ENCODE measurements around the gene CAV1.

Gene CAV1

DNA sequence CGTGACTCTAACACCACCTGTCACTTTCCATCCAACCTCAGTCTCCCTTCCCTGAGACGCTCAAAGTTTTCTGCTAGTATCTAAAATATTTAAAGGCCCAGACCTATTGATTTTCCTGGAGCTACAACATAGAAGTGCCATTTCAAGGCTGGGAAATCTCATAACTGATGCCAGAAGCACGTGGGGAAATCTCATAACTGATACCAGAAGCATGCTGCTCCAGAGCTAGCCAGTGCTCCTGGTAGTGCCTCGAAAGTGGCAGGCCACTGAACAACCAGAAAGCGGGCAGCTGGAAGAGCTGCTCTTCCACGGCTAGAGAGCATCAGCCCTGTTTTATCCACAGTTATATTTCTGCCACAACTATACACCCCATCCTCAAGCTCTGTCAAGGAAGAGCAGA, 72.5 kb downstream of the CAV1 start:
- no peak for DNase-seq (ENCODE audit: low spot score)

DNA sequence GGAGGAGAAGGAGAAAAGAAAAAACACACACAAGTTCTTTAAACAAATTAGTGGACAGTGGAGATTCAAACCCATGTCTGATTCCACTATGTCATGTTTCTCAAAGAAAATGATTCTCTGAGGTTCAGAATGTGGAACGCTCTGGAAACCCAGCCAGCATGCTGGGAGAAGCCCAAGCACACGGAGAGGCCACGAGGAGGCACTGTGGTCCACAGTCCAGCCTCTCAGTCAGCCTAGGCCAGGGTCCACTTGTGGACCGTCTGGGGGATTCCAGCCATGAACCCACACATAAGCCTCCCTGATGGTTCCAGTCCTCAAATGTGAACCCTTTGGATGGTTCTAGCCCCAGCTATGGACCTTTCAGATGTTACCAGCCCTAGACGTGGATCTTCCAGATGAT, 73.4 kb downstream of the CAV1 start:
- TF ChIP-seq, protein P1, sequence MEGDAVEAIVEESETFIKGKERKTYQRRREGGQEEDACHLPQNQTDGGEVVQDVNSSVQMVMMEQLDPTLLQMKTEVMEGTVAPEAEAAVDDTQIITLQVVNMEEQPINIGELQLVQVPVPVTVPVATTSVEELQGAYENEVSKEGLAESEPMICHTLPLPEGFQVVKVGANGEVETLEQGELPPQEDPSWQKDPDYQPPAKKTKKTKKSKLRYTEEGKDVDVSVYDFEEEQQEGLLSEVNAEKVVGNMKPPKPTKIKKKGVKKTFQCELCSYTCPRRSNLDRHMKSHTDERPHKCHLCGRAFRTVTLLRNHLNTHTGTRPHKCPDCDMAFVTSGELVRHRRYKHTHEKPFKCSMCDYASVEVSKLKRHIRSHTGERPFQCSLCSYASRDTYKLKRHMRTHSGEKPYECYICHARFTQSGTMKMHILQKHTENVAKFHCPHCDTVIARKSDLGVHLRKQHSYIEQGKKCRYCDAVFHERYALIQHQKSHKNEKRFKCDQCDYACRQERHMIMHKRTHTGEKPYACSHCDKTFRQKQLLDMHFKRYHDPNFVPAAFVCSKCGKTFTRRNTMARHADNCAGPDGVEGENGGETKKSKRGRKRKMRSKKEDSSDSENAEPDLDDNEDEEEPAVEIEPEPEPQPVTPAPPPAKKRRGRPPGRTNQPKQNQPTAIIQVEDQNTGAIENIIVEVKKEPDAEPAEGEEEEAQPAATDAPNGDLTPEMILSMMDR (IDR thresholded peaks at IDR 0.05; ENCODE audit: extremely low read depth, missing control alignments): no peak
- DNase-seq (ENCODE audit: low spot score): no peak

More for the DNA sequence above, 72.5 kb downstream of the CAV1 start:
- TF ChIP-seq, protein P1 (IDR thresholded peaks at IDR 0.05; ENCODE audit: extremely low read depth, missing control alignments): no peak

DNA sequence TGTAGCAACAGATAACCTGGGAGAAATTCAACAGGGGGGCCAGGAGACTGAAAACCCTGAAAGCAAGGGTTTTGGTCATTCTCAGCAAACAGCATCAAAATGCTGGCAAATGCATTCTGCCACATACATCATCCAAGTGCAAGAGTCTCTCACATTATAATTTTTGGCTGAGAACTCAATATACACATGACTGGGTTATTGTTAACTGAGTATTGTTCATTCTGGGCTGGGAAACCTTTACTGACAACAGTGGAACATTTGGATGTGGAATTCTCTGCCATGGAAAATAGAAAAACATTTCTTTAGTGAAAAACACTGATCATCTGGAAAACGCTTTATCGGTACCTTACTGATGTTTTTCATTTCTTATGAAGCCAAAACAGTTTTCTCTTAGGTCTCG, 74.0 kb downstream of the CAV1 start:
- DNase-seq (ENCODE audit: low spot score): no peak
- TF ChIP-seq, protein P1 (IDR thresholded peaks at IDR 0.05; ENCODE audit: extremely low read depth, missing control alignments): no peak

DNA sequence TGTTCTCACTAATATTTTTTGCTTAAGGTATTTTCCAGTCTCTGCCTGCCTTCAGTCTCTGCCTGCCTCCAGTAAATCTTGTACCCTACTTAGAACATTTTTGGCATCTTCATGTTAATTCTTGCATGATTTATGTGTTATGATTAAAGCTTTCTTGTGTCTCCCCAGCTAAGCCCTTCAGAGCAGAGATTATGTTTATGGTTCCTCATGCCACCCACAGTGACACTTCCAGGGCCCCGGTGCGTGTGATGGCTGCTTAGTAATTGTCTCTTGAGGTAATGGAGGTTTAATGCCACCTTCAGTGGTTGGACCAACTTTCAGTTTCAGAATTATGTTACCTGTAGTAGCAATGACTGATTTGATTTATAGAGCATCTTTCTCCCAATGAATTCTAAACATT, 76.6 kb downstream of the CAV1 start:
- TF ChIP-seq, protein P1 (IDR thresholded peaks at IDR 0.05; ENCODE audit: extremely low read depth, missing control alignments): no peak
- DNase-seq (ENCODE audit: low spot score): no peak

DNA sequence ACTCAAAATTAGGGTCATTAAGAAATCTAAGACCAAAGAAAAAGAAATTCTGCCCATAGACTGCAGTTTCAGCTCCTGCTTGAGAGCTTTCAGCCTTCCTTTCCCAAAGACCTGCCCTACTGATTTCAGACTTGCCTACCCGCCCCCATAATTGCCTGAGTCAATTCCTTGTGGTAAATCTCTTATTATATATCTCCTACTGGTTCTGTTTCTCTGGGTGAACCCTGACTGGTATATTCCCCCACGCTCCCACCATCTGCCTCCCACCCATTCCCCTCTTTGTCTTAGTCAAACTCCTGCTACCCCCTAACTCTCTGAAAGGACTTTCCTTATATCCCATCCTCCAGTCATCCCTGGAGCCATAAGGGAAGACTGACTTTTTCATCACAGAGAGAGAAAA, 82.5 kb downstream of the CAV1 start:
- TF ChIP-seq, protein P1 (IDR thresholded peaks at IDR 0.05; ENCODE audit: extremely low read depth, missing control alignments): no peak
- DNase-seq (ENCODE audit: low spot score): no peak

DNA sequence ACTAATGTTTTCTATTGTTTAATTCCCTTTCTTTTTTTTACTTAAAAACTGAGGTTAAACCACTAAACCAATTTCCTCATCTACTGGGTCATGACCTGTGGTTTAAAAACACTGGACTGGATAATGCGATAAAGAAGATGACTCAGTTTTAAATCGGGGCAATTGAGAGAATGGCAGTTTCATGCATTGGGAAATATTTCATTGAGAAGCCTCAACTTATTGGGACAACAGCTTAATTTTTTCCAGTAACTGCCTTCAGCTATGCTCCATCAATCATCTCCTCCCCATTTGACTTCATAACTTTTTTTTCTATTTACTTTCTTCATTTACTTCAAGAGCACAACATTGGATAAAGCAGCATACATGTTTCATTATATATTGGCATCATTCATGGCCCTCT, 85.4 kb downstream of the CAV1 start:
- no peak for DNase-seq (ENCODE audit: low spot score)
- TF ChIP-seq, protein P1 (IDR thresholded peaks at IDR 0.05; ENCODE audit: extremely low read depth, missing control alignments): no peak

DNA sequence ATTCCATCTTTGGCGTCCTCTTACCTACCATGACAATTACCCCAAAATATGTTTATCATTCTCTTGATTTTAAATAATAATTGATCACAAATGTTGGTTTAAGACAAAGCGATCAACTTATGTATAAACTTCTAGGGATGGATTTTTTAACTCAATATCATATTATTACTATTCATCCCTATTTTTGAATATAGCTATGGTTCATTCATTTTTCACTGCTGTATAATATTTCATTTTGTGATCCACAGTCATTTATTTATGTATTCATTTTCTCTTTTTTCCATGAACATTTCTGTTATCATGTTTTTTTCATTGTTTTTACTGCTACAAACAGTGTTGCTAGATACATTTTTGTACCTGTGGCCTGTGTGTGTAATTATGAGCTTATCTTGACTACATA, 85.9 kb downstream of the CAV1 start:
- DNase-seq (ENCODE audit: low spot score): no peak
- TF ChIP-seq, protein P1 (IDR thresholded peaks at IDR 0.05; ENCODE audit: extremely low read depth, missing control alignments): no peak
